Jurkat, Clone E6-1 (cell line): ENCODE data around the gene C2orf74. TPM values are rescaled to one million over a fixed set of nuclear protein-coding genes. Genes with fewer than 3 reads are reported as not detected.
"Not testable (repeated sequence)": the region's sequence is repeated elsewhere in the genome, so short reads cannot be mapped to it uniquely, and the experiment has no call there.

Experiments used
- DNase-seq: peaks from one replicate; pipeline ENCODE4 v3.0.0-alpha.2; 2011; ENCODE audit warnings: low read depth, low spot score
- H3K4me3 ChIP-seq: 2 replicates; pipeline ENCODE4 v1.5.1; 2011; ENCODE audit warnings: mild to moderate bottlenecking, low read length, control low read depth, moderate library complexity
- polyA plus RNA-seq: library from polyadenylated mRNA; unstranded; fragments of >200 nt; gene quantifications from one replicate; pipeline ENCODE4 v1.2.1, GENCODE V29; 2012; ENCODE audit warnings: missing spikeins; ENCODE audit not compliant: insufficient read length, insufficient read depth

Gene C2orf74
- not detected for polyA plus RNA-seq

GRCh38 chr2:61161888-61162287, at the start of gene C2orf74:
Gene C2orf74, plus strand, starts transcription at chr2:61162188. Its CDS starts 327 bp downstream, at chr2:61162515.
- no peak for DNase-seq
- H3K4me3 ChIP-seq: no peak within 1 kb of the TSS

GRCh38 chr2:61114147-61114546, 47.8 kb upstream of the C2orf74 start:
- DNase-seq: no peak
- H3K4me3 ChIP-seq: no peak overlapping the region

GRCh38 chr2:61116302-61116701, 45.7 kb upstream of the C2orf74 start:
- H3K4me3 ChIP-seq: no peak overlapping the region
- no peak for DNase-seq

- no peak for DNase-seq
- H3K4me3 ChIP-seq: no peak overlapping the region
Observed at GRCh38 chr2:61117534-61117933, 44.5 kb upstream of the C2orf74 start.

- H3K4me3 ChIP-seq: no peak overlapping the region
Observed at GRCh38 chr2:61125123-61125710, 36.8 kb upstream of the C2orf74 start.

GRCh38 chr2:61125798-61126197, 36.2 kb upstream of the C2orf74 start:
- no peak for DNase-seq
- no peak overlapping the region for H3K4me3 ChIP-seq

More at GRCh38 chr2:61125123-61125710, 36.8 kb upstream of the C2orf74 start:
- DNase-seq: no peak

- H3K4me3 ChIP-seq, DNase-seq: not testable (repeated sequence)
Observed at GRCh38 chr2:61128122-61128521, 33.9 kb upstream of the C2orf74 start.

- no peak for DNase-seq
- no peak overlapping the region for H3K4me3 ChIP-seq
Observed at GRCh38 chr2:61134141-61134540, 27.8 kb upstream of the C2orf74 start.

- H3K4me3 ChIP-seq: no peak overlapping the region
- DNase-seq: peak; percentile 29
Observed at GRCh38 chr2:61135510-61135909, 26.5 kb upstream of the C2orf74 start.

GRCh38 chr2:61138859-61139258, 23.1 kb upstream of the C2orf74 start:
- no peak overlapping the region for H3K4me3 ChIP-seq
- no peak for DNase-seq

GRCh38 chr2:61141151-61141550, 20.8 kb upstream of the C2orf74 start:
- H3K4me3 ChIP-seq: no peak overlapping the region
- DNase-seq: no peak

- no peak for DNase-seq
- H3K4me3 ChIP-seq: no peak overlapping the region
Observed at GRCh38 chr2:61144697-61145268, 17.2 kb upstream of the C2orf74 start.

- no peak for DNase-seq
- no peak overlapping the region for H3K4me3 ChIP-seq
Observed at GRCh38 chr2:61145990-61146389, 16.0 kb upstream of the C2orf74 start.

- not testable (repeated sequence) for DNase-seq
Observed at GRCh38 chr2:61148091-61148490, 13.9 kb upstream of the C2orf74 start.

GRCh38 chr2:61149074-61149473, 12.9 kb upstream of the C2orf74 start:
- DNase-seq: no peak
- H3K4me3 ChIP-seq: no peak overlapping the region

More at GRCh38 chr2:61148091-61148490, 13.9 kb upstream of the C2orf74 start:
- H3K4me3 ChIP-seq: not testable (repeated sequence)

- DNase-seq: no peak
Observed at GRCh38 chr2:61151436-61151835, 10.6 kb upstream of the C2orf74 start.

GRCh38 chr2:61157371-61158003, 4.5 kb upstream of the C2orf74 start:
- no peak for DNase-seq
- no peak overlapping the region for H3K4me3 ChIP-seq

More at GRCh38 chr2:61151436-61151835, 10.6 kb upstream of the C2orf74 start:
- no peak overlapping the region for H3K4me3 ChIP-seq

GRCh38 chr2:61158356-61158955, 3.5 kb upstream of the C2orf74 start:
- no peak for DNase-seq
- H3K4me3 ChIP-seq: no peak overlapping the region

- H3K4me3 ChIP-seq: no peak overlapping the region
- peak; percentile 47 for DNase-seq
Observed at GRCh38 chr2:61162721-61163120, 733 bp downstream of the C2orf74 start.

- H3K4me3 ChIP-seq, DNase-seq: not testable (repeated sequence)
Observed at GRCh38 chr2:61165082-61165481, 3.1 kb downstream of the C2orf74 start.
